DOHH2 (cell line): ENCODE results near the gene ATP10A.

Experiments used
- H3F3A ChIP-seq: fragments of 200-600 bp; sonication (generic), shearing (Covaris generic); 2 replicates; pipeline ENCODE4 v1.6.0; 2016; ENCODE audit warnings: antibody characterized with exemption, mild to moderate bottlenecking; ENCODE audit not compliant: control insufficient read depth, insufficient read depth
- H3K27ac ChIP-seq: fragments of 200-600 bp; sonication (generic); 2 replicates; pipeline ENCODE4 v1.5.1; 2014; ENCODE audit warnings: low read depth, mild to moderate bottlenecking, low read length, moderate library complexity
- H3K27me3 ChIP-seq: fragments of 200-600 bp; sonication (generic); 2 replicates; pipeline ENCODE4 v1.6.1; 2014; ENCODE audit warnings: mild to moderate bottlenecking, low read length, mixed read lengths; ENCODE audit not compliant: control insufficient read depth
- H3K36me3 ChIP-seq: fragments of 200-600 bp; sonication (generic); 2 replicates; pipeline ENCODE4 v1.6.1; 2014; ENCODE audit warnings: mild to moderate bottlenecking, low read length, moderate library complexity, mixed read lengths; ENCODE audit not compliant: control insufficient read depth
- H3K4me1 ChIP-seq: fragments of 200-600 bp; sonication (generic); 2 replicates; pipeline ENCODE4 v1.6.1; 2014; ENCODE audit warnings: mild to moderate bottlenecking, low read length, mixed read lengths; ENCODE audit not compliant: control insufficient read depth
- H3K4me2 ChIP-seq: fragments of 200-600 bp; sonication (generic); 2 replicates; pipeline ENCODE4 v1.6.0; 2014; ENCODE audit warnings: mild to moderate bottlenecking, low read length, moderate library complexity
- H3K4me3 ChIP-seq: fragments of 200-600 bp; sonication (generic); 2 replicates; pipeline ENCODE4 v1.5.1; 2014; ENCODE audit warnings: mild to moderate bottlenecking, low read length, mixed read lengths
- H3K79me2 ChIP-seq: fragments of 200-600 bp; sonication (generic); 2 replicates; pipeline ENCODE4 v1.6.1; 2014; ENCODE audit warnings: mild to moderate bottlenecking, low read length, mixed read lengths; ENCODE audit not compliant: control insufficient read depth
- H3K9me2 ChIP-seq: fragments of 200-600 bp; sonication (generic); replicated peaks from 2 replicates; pipeline ENCODE4 v1.6.1; 2014; ENCODE audit warnings: mild to moderate bottlenecking, low read length, mixed read lengths; ENCODE audit not compliant: control insufficient read depth
- H3K9me3 ChIP-seq: fragments of 200-600 bp; sonication (generic); 2 replicates; pipeline ENCODE4 v1.6.1; 2014; ENCODE audit warnings: antibody characterized with exemption, low read length, mixed read lengths; ENCODE audit not compliant: control insufficient read depth, insufficient read depth
- H4K20me1 ChIP-seq: fragments of 200-600 bp; sonication (generic); 2 replicates; pipeline ENCODE4 v1.6.0; 2014; ENCODE audit warnings: low read depth, mild to moderate bottlenecking, antibody characterized with exemption, low read length, moderate library complexity; ENCODE audit not compliant: control insufficient read depth, insufficient read depth
- EZH2phosphoT487 ChIP-seq: fragments of 200-600 bp; sonication (generic); IDR thresholded peaks from 2 replicates; pipeline ENCODE4 v1.6.1; 2017; ENCODE audit warnings: borderline replicate concordance, mild to moderate bottlenecking, antibody characterized with exemption, low read length, moderate library complexity, mixed read lengths
- TF ChIP-seq, protein P1 (sequence below): fragments of 200-600 bp; sonication (generic); IDR thresholded peaks from one replicate; pipeline ENCODE4 v1.5.1; 2014; ENCODE audit warnings: antibody characterized with exemption, mild to moderate bottlenecking, low read depth, low read length; ENCODE audit not compliant: poor library complexity, severe bottlenecking

ATP10A gene

DNA sequence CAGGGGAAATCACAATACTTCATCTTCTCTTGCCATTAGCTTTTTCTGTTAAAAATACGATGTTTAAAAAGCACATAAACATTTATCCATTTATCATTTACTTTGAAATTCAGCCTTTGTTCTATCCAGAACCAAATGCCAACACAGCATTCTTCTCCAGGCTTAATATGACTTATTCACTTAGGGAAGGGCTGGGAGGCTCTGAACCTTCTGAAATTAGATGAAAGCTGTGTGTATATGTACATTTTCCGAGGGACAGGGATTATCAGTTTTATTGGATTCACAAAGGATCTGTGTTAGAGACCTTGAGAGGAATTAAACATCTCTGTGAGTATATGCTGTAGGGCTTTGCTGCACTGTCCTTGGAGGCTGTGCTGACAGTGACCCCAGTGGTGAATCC, 213.7 kb downstream of the ATP10A start:
- no peaks in the 10 kb centered on the region for H3K36me3 ChIP-seq
- TF ChIP-seq, protein P1, sequence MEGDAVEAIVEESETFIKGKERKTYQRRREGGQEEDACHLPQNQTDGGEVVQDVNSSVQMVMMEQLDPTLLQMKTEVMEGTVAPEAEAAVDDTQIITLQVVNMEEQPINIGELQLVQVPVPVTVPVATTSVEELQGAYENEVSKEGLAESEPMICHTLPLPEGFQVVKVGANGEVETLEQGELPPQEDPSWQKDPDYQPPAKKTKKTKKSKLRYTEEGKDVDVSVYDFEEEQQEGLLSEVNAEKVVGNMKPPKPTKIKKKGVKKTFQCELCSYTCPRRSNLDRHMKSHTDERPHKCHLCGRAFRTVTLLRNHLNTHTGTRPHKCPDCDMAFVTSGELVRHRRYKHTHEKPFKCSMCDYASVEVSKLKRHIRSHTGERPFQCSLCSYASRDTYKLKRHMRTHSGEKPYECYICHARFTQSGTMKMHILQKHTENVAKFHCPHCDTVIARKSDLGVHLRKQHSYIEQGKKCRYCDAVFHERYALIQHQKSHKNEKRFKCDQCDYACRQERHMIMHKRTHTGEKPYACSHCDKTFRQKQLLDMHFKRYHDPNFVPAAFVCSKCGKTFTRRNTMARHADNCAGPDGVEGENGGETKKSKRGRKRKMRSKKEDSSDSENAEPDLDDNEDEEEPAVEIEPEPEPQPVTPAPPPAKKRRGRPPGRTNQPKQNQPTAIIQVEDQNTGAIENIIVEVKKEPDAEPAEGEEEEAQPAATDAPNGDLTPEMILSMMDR: no peak
- TF ChIP-seq EZH2phosphoT487: no peak
- H4K20me1 ChIP-seq: no peaks in the 10 kb centered on the region
- no peaks in the 10 kb centered on the region for H3K9me2 ChIP-seq
- no peaks in the 10 kb centered on the region for H3K27me3 ChIP-seq
- no peaks in the 10 kb centered on the region for H3F3A ChIP-seq
- H3K79me2 ChIP-seq: no peaks in the 10 kb centered on the region
- H3K27ac ChIP-seq: no peak overlapping the region
- H3K4me3 ChIP-seq: no peak overlapping the region
- H3K4me1 ChIP-seq: no peaks in the 10 kb centered on the region
- no peak overlapping the region for H3K4me2 ChIP-seq
- peaks cover 18% of the 10 kb centered on the region; the same call in 1 of the 2 replicates for H3K9me3 ChIP-seq

DNA sequence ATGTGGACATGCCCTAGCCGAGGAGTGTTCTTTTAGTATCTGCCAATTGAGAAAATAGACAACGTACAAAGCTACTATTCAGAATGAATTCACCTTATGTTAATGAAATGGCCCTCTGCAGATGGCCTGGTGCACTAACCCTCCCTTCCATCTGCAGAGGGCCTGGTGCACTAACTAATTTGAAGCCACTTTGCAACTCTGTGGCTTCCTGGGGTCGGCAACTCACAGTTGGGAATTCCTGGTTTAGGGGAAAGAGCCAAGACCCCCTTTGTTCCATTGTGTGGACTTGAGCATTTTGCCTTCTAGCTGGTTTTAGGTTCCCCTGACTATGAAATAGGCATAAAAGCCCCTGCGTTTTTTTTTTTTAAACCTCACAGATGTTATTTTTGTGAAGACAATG, 220.0 kb downstream of the ATP10A start:
- H3K27me3 ChIP-seq: no peaks in the 10 kb centered on the region
- H3K4me2 ChIP-seq: no peak overlapping the region
- no peaks in the 10 kb centered on the region for H4K20me1 ChIP-seq
- H3K4me1 ChIP-seq: no peaks in the 10 kb centered on the region
- H3K4me3 ChIP-seq: no peak overlapping the region
- no peaks in the 10 kb centered on the region for H3F3A ChIP-seq
- no peaks in the 10 kb centered on the region for H3K36me3 ChIP-seq
- no peak overlapping the region for H3K27ac ChIP-seq
- peaks cover 16% of the 10 kb centered on the region; the same call in 1 of the 2 replicates for H3K9me3 ChIP-seq
- no peaks in the 10 kb centered on the region for H3K79me2 ChIP-seq
- TF ChIP-seq, protein P1: no peak
- no peak for TF ChIP-seq EZH2phosphoT487
- no peaks in the 10 kb centered on the region for H3K9me2 ChIP-seq

DNA sequence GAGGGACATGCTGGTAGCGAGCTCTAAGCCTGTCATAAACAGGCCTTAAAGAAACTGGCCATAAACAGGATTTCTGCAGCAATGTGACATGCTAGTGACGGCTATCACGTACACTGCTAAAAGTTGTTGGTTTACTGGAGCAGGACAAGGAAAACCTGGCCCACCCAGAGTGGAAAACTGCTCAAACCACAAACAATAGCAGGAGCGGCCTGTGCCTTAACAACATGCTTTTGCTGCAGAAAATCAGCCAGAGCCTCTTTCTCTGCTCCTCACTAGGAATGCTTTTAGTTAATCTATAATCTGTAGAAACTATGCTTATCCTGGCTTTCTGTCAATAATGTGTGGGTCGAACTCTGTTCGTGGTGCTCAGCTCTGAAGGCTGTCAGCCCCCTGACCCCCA, 221.4 kb downstream of the ATP10A start:
- H3K9me3 ChIP-seq: peaks cover 16% of the 10 kb centered on the region; the same call in 1 of the 2 replicates
- no peak for TF ChIP-seq EZH2phosphoT487
- TF ChIP-seq, protein P1: no peak
- H3K79me2 ChIP-seq: no peaks in the 10 kb centered on the region
- no peaks in the 10 kb centered on the region for H3K36me3 ChIP-seq
- H3K27me3 ChIP-seq: no peaks in the 10 kb centered on the region
- no peak overlapping the region for H3K4me3 ChIP-seq
- no peaks in the 10 kb centered on the region for H3F3A ChIP-seq
- H4K20me1 ChIP-seq: no peaks in the 10 kb centered on the region
- H3K4me2 ChIP-seq: no peak overlapping the region
- H3K9me2 ChIP-seq: no peaks in the 10 kb centered on the region
- no peak overlapping the region for H3K27ac ChIP-seq
- no peaks in the 10 kb centered on the region for H3K4me1 ChIP-seq
